Left colon (tissue), 2 donors: ENCODE data around the gene RFFL. TPM values are rescaled to one million over a fixed set of nuclear protein-coding genes. Genes with fewer than 3 reads are reported as not detected.
"Not testable (repeated sequence)": the region's sequence is repeated elsewhere in the genome, so short reads cannot be mapped to it uniquely, and the experiment has no call there.

Experiments
- ATAC-seq: fragments of 200-7000 bp; cut with Tn5 transposase; one replicate; pipeline ENCODE4 v1.9.1; 2020; ENCODE audit warnings: mild to moderate bottlenecking, moderate library complexity
- DNase-seq, 2 donors: peaks; one replicate each; pipeline ENCODE4 v3.0.0-alpha.2; 2020
- intact Hi-C, 2 donors: fragments of 100-400 bp; cut with DNase I in 1 of 2; cut with micrococcal nuclease in 1 of 2; formaldehyde crosslinking; loops; one replicate each; pipeline versions ENCODE4 v1.11.2 to v1.14.0; 2022; cut with DNase I, micrococcal nuclease
- long read RNA-seq: library from polyadenylated mRNA; unstranded; transcript quantifications from one replicate; pipeline ENCODE4 v2.0.0, GENCODE V29; 2021
- total RNA-seq, 2 donors: library from RNA; stranded (reverse); fragmentation: NEBNext Ultra II Directional; extraction: Animal tissue kit (Norgen Biotek cat#: 25700); gene quantifications; one replicate each; pipeline ENCODE4 v1.2.1, GENCODE V29; 2021
- donor health status: DM: no; HTN: no; CAD: no.
- donor health status: DM: yes; HTN: yes; CAD: no.

RFFL gene
- total RNA-seq, result 10 to 100 TPM; 53.4 to 60.8 TPM
- long read RNA-seq, full-length matches to known transcripts, result 21 of 50 reads
- long read RNA-seq, partial matches to known transcripts, result 4 of 50 reads
- long read RNA-seq, other reads (novel, unspliced or antisense), result 25 of 50 reads

- intact Hi-C loops, result no loop called here
- DNase-seq (peak; percentile 83 to 93), ATAC-seq (peak; percentile 99)
Observed at GRCh38 chr17:35063514-35064223, at the start of gene RFFL. Gene RFFL, minus strand, starts transcription at chr17:35063707. Its CDS starts 37,154 bp downstream, at chr17:35026553.

- intact Hi-C loops, ATAC-seq, DNase-seq: not testable (repeated sequence)
Observed at GRCh38 chr17:35110791-35111190, 47.3 kb upstream of the RFFL start.

DNA sequence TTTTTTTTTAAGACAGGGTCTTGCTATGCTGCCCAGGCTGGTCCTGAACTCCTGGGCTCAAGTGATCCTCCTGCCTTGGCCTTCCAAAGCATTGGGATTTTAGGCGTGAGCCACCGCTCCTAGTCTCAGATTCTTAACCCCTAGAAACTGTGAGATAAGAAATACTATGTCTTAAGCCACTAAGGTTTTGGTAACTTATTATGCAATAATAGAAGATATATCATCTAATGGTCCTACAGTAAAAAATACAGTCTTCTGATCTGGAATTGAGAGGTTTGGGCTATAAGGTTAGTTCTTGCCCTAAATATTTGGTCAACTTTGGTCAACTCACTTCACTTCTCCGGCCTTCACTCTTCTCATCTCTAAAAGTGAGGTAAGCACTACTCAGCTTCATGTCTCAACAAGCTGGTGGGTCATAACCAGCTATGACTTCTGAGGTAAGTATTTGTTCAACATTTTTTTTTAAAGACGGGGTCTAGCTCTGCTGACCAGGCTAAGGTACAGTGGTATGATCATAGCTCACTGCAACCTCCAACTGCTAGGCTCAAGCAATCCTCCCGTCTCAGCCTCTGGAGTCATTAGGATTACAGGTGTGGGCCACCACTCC lies 41.4 kb upstream of the RFFL start:
- no peak for DNase-seq
- no peak for ATAC-seq
- intact Hi-C loops, result no loop called here

DNA sequence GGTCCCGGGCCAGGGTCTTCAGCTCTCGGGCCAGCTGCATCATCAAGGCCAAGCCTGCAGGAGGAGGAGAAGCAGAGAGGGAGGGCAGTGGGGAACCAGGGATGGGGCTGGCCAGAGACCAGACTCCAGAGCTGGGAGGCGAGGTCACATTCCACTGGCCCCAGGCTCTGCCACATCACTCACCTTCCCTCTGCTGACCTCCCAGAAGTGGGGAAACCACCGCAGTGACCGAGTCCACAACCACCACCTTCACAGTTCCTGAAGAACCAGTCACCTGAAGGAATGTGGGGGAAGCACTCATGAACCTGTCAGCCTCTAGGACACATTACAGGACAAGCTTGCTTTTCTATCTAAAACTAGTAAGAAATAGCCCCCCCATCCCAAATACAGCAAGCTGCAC lies 39.8 kb upstream of the RFFL start:
- intact Hi-C loops, result no loop called here
- ATAC-seq, result no peak
- no peak for DNase-seq

GRCh38 chr17:35101725-35102124 lies 38.2 kb upstream of the RFFL start:
- intact Hi-C loops, result no loop called here
- ATAC-seq (no peak), DNase-seq (no peak)

DNA sequence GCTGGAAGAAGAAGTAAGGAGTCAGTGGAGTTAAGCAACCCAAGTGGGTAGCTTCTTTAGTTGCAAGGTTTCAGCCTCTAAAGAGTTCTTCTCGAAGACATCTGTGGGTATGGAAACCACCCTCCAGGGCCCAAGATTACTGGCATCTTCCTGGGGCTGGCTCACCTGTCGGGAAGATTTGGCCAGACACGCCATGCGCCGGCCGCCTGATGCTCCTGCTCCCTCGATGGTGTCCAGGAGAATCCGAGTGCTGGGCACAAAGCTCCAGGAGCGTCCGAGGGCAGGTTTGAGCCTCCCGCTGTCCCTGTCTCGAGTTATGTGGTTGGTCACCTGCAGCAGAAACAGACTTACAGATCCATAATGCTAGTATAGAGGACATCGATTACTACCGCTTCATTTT lies 37.5 kb upstream of the RFFL start:
- no peak for ATAC-seq
- DNase-seq, result no peak
- intact Hi-C loops, result no loop called here

GRCh38 chr17:35099908-35100307 lies 36.4 kb upstream of the RFFL start:
- no peak for ATAC-seq
- intact Hi-C loops, result no loop called here
- DNase-seq, result no peak

DNA sequence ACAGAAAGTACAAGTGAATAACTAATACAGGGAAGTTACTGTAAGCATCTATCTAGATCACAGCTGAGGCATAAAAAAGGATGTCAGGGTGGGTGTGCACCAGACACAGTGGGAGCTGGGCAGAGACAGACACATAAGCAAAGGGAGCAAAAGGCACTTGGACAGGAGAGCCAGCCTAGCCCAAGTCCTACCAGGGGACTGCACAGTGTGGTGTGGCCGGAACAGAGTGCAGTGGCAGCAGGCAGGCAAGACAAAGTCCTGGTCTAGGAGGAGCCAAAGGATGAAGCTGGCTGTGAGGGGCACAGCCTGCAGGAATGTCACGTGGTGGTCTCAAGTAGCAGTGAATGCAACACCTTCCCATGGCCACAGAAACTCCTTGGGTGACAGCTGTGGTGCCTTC lies 34.3 kb upstream of the RFFL start:
- intact Hi-C loops, result no loop called here
- DNase-seq, result no peak
- no peak for ATAC-seq

DNA sequence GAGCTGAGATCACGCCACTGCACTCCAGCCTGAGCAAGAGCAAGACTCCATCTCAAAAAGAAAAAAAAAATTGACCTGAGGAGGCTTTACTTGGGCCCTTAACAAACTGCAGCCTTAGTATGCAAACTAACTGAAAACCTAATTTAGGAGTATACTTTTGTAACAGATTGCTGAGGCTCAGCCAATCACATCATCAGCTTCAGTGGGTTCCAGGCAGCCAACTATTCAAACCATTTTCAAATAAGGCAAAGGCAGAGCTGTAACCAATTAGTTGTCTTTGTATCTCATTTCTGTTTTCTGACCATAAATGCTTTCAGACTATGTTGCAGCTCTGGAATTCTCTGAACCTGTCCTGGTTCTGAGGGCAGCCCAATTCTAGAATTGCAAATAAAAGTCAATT lies 32.2 kb upstream of the RFFL start:
- no peak for DNase-seq
- ATAC-seq, result no peak
- intact Hi-C loops, result no loop called here

GRCh38 chr17:35094902-35095301 lies 31.4 kb upstream of the RFFL start:
- no peak for DNase-seq
- ATAC-seq, result no peak
- intact Hi-C loops, result no loop called here

DNA sequence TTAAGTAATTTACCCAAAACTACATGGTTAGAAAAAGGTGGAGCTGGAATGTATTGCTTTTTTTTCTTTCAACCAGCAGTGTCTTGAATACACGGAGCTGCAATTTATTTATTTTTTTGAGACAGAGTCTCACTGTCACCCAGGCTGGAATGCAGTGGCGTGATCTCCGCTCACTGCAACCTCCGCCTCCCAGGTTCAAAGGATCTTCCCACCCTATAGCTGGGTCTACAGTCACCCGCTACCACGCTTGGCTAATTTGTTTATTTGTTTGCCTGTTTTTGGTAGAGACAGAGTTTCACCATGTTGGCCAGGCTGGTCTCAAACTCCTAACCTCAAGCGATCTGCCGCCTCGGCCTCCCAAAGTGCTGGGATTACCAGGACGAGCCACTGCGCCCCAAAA lies 27.2 kb upstream of the RFFL start:
- ATAC-seq, intact Hi-C loops, DNase-seq: not testable (repeated sequence)

DNA sequence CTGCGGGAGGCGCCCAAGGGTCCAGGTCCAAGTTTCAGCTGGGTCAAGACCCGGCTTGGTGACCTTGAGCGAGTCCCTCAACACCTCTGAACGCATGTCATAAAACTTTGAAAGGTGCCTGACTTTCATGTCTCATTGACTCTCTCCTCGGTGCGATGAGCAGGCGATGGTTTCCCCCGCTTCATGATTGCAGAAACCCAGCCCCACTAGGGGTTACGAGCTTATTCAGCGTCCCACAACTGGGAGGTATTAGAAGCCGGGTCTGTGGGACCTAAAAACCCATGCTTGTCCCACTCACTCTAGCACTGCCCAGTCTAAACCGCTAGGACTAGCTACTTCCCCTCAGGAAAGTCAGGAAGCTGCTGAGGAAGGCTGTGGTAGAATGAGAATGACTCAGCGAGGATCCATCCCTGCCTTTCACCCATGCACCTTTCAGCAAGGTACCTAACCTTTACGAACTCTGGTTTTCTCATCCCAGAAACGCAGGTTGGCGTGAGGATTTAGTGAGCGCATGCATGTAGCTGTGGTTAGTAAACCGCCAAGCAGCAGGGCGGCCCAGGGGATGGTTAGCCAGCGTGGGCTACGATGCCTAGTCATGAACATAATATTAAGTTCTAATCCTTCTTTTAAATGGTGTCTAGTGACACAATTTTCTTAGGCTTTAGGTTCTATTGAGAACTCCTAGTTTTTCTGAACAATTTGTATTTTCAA lies 26.2 kb upstream of the RFFL start:
- peak; percentile 4 for ATAC-seq
- intact Hi-C loops, result no loop called here

DNA sequence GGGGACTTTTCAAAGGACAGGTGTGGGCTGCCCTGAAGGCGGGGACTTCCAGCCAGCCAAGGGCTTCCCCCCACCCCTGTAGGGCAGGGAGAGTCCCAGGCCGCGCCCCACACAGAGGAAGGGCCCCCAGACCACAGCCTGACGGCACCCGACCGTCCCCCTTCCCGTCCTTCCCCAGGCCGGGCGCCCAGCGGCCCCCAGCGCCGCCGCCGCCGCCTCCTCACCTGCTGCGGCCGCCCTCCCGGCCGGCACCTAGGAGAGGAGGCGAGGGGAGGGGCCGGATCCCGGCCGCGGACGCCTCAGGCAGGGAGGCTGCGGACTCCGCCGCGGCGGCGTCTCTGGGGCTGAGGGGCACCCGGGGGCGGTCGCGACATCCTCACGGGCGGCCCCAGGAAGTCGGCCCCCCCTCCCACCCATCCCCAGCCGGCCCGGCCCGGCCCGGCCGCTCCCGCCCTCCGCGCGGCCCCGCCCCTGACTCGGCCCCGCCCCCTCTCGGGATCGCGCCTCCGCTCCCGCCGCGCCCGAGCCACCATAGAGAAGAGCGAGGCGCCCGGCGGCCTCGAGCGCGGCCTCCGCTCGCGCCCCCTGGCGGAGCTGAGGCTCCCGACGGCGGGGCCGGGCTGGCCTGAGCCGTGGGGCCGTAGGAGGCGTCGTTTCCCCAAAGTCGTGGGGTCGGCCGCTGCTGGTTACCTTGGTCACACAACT lies 25.5 kb upstream of the RFFL start:
- peak; percentile 76 for ATAC-seq

More for the DNA sequence above, 26.2 kb upstream of the RFFL start:
- DNase-seq, result peak in 1 of 2 donors; percentile 35

GRCh38 chr17:35088356-35088880 lies 24.9 kb upstream of the RFFL start:
- peak; percentile 23 for ATAC-seq
- intact Hi-C loops, result no loop called here
- peak; percentile 67 to 68 for DNase-seq

More for the DNA sequence above, 25.5 kb upstream of the RFFL start:
- intact Hi-C loops, result no loop called here
- DNase-seq, result peak; percentile 80 to 91

DNA sequence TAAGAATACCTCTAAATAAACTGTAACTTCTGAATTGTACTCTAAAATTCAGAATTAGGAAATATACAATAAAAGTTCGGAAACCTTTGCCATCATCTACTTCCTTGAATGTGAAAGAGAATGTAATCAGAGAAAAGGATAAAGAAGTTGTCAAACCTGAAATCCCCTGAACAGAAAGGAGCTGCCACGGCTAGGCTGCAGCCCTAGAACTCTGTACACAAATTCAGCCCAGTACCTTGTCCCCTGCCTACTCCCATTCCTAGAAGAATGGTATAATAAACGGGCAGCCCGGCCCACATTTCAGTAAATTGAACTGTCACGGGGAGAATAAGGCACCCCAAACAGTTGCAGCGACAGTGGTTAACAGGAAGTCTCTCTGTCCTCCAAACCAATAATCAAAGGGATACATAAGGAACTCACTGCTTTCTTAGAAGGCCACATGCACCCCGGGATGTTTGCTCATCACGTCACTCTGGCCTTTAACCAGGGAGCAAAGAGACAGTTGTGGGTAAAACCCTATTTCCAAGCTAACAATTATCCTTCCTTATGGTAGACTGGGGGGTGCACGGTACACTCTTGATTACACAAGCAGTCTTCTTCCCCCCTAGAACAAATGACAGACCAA lies 24.3 kb upstream of the RFFL start:
- ATAC-seq (peak; percentile 62), DNase-seq (peak; percentile 65 to 83)
- intact Hi-C loops, result no loop called here

DNA sequence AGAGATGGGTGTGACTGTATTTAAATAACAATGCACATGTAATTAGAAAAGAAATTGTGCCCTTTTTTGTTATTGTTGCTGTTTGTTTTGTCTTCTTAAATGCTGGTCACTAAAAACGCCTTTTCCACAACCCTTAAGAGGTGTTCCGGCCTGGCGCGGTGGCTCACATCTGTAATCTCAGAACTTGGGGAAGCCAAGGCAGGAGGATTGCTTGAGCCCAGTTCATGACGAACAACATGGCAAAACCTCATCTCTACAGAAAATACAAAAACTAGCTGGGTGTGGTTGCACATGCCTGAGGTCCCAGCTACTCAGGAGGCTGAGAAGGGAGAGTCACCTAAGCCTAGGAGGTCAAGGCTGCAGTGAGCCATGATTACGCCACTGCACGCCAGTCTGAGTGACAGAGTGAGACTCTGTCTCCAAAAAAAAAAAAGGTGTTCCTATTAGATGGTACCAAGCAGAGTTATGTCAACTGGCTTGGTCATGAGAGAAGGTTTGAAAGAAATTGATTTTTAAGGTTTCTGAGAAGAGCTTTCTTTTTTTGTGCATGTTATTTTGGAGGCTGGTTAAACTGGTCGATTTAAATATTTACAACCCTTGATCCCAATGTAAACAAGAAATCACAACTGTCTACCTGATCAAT lies 23.5 kb upstream of the RFFL start:
- ATAC-seq (no peak), DNase-seq (peak in 1 of 2 donors; percentile 28)
- intact Hi-C loops, result no loop called here

DNA sequence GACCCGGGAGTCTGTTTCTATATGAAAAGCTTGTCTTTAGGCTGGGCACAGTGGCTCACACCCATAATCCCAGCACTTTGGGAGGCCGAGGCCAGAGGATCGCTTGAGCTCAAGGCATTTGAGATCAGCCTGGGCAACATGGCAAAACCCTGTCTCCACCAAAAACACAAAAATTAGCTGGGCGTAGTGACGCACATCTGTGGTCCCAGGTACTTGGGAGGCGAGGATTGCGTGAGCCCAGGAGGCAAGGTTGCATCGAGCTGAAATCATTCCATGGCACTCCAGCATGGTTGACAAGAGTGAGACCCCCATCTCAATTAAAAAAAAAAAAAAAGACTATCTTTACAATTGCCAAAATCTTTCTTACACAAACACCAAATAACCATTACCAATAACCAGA lies 22.7 kb upstream of the RFFL start:
- DNase-seq (no peak), ATAC-seq (no peak)
- intact Hi-C loops, result no loop called here

- DNase-seq (no peak), ATAC-seq (no peak)
- intact Hi-C loops, result no loop called here
Observed at GRCh38 chr17:35084987-35085386, 21.5 kb upstream of the RFFL start.
